ENCODE data around the gene TMEM185A.
"Not testable (repeated sequence)": the region's sequence is repeated elsewhere in the genome, so short reads cannot be mapped to it uniquely, and the experiment has no call there.

TMEM185A gene

GRCh38 chrX:149631234-149632165 is at the start of gene TMEM185A:
Gene TMEM185A, minus strand, starts transcription at chrX:149631792. Its CDS starts 212 bp downstream, at chrX:149631580.
- DNase-seq (ENCODE audit: low spot score) = peak; percentile 56

GRCh38 chrX:149681182-149681581 is 49.6 kb upstream of the TMEM185A start:
- DNase-seq (ENCODE audit: low spot score) = no peak

GRCh38 chrX:149679164-149679678 is 47.6 kb upstream of the TMEM185A start:
- not testable (repeated sequence) for DNase-seq (ENCODE audit: low spot score)

- not testable (repeated sequence) for DNase-seq (ENCODE audit: low spot score)
Measured at GRCh38 chrX:149675554-149675953, 44.0 kb upstream of the TMEM185A start.

GRCh38 chrX:149675088-149675487 is 43.5 kb upstream of the TMEM185A start:
- not testable (repeated sequence) for DNase-seq (ENCODE audit: low spot score)

GRCh38 chrX:149660613-149661012 is 29.0 kb upstream of the TMEM185A start:
- DNase-seq (ENCODE audit: low spot score) = not testable (repeated sequence)

GRCh38 chrX:149656260-149656884 is 24.8 kb upstream of the TMEM185A start:
- DNase-seq (ENCODE audit: low spot score) = not testable (repeated sequence)

- no peak for DNase-seq (ENCODE audit: low spot score)
Measured at GRCh38 chrX:149652232-149652981, 20.8 kb upstream of the TMEM185A start.

GRCh38 chrX:149650162-149650561 is 18.6 kb upstream of the TMEM185A start:
- DNase-seq (ENCODE audit: low spot score) = no peak

- no peak for DNase-seq (ENCODE audit: low spot score)
Measured at GRCh38 chrX:149648932-149649331, 17.3 kb upstream of the TMEM185A start.

- DNase-seq (ENCODE audit: low spot score) = no peak
Measured at GRCh38 chrX:149647505-149647904, 15.9 kb upstream of the TMEM185A start.

- no peak for DNase-seq (ENCODE audit: low spot score)
Measured at GRCh38 chrX:149643496-149643895, 11.9 kb upstream of the TMEM185A start.

- DNase-seq (ENCODE audit: low spot score) = no peak
Measured at GRCh38 chrX:149641835-149642234, 10.2 kb upstream of the TMEM185A start.

- no peak for DNase-seq (ENCODE audit: low spot score)
Measured at GRCh38 chrX:149641432-149641831, 9.8 kb upstream of the TMEM185A start.

- DNase-seq (ENCODE audit: low spot score) = no peak
Measured at GRCh38 chrX:149639568-149639967, 8.0 kb upstream of the TMEM185A start.

- DNase-seq (ENCODE audit: low spot score) = no peak
Measured at GRCh38 chrX:149638860-149639259, 7.3 kb upstream of the TMEM185A start.

GRCh38 chrX:149633511-149633910 is 1.9 kb upstream of the TMEM185A start:
- DNase-seq (ENCODE audit: low spot score) = no peak

- peak; percentile 14 for DNase-seq (ENCODE audit: low spot score)
Measured at GRCh38 chrX:149630681-149631233, 835 bp downstream of the TMEM185A start.

GRCh38 chrX:149629730-149630387 is 1.7 kb downstream of the TMEM185A start:
- DNase-seq (ENCODE audit: low spot score) = no peak

- DNase-seq (ENCODE audit: low spot score) = no peak
Measured at GRCh38 chrX:149628768-149629167, 2.8 kb downstream of the TMEM185A start.

- DNase-seq (ENCODE audit: low spot score) = no peak
Measured at GRCh38 chrX:149628280-149628679, 3.3 kb downstream of the TMEM185A start.

Measured in cerebellar cortex (tissue), 1 donor.